ENCODE measurements around the gene OTOF. TPM values are rescaled to one million over a fixed set of nuclear protein-coding genes. Genes with fewer than 3 reads are reported as not detected.

The OTOF gene
- polyA plus RNA-seq, 1 donor, result 5.4 TPM

DNA sequence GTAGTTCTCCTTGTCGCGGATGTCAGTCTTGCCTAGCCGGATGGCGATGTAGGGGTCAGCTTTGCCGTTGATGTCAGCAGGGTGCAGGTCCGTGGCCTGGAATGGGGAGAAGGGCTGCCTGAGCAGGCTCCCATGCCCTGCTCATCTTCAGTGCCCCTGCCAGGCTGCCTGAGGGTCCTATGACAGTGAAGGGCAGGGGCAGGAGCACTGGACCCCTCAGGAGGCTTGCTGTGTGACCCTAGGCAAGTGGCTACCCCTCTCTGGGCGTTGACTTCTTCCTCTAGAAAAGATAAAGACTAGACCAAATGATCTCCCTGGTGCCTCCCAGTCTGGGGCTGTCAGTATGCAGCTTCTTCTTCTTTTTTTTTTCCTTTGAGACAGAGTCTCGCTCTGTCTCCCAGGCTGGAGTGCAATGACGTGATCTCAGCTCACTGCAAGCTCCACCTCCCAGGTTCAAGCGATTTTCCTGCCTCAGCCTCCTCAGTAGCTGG is 11.9 kb downstream of the OTOF start:
- WGBS (ENCODE audit: insufficient coverage, low lambda C conversion rate), result no CpG with 5 or more reads among the region's 10 CpGs

DNA sequence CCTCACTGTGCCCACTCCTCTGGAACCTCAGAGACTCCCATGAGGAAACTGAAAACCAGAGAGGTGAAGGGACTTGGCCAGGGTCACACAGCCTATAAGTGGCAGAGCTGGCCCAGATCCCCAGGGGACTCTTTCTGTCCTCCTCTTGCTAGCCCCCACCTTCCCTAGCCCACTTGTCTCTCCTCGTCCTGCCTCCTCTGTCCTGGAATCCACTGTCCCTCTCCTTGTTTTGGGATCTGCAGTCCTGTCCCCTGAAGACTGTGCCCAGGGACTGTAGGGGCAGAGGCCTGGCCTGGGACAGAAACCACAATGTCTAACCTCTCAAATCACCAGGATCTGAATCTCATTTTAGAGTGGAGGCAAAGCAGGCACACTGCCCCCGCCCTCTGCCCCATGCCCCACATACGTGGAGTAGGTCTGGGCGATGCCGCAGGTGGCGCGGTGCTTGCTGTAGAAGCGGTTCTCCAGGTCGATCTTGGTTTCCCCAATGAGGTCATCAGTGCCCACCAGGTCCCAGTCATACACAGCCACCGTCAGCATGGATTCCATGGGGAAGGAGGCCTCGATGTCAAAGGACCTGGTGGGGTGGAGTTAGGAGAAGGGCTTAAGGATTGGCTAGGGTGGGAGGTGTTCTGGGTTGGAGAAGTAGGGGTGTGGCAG is 12.5 kb downstream of the OTOF start:
- Histone ChIP-seq H3K36me3 (ENCODE audit: control insufficient read depth, insufficient read depth, low read length) (no peaks in the 10 kb centered on the region), H3K27ac (ENCODE audit: low read length) (no peak overlapping the region), H3K4me1 (ENCODE audit: control insufficient read depth, insufficient read depth, low read length) (no peaks in the 10 kb centered on the region), H3K27me3 (ENCODE audit: control insufficient read depth, insufficient read depth, low read length) (no peaks in the 10 kb centered on the region), H3K9me3 (ENCODE audit: control insufficient read depth, low read depth, low read length) (no peaks in the 10 kb centered on the region), H3K4me3 (ENCODE audit: low read length) (no peak overlapping the region)
- no peak for DNase-seq
- WGBS (ENCODE audit: insufficient coverage, low lambda C conversion rate), result no CpG with 5 or more reads among the region's 11 CpGs

More for the DNA sequence above, 11.9 kb downstream of the OTOF start:
- no peaks in the 10 kb centered on the region for H3K9me3 ChIP-seq (ENCODE audit: control insufficient read depth, low read depth, low read length)
- H3K4me1 ChIP-seq (ENCODE audit: control insufficient read depth, insufficient read depth, low read length), result no peaks in the 10 kb centered on the region
- no peaks in the 10 kb centered on the region for H3K27me3 ChIP-seq (ENCODE audit: control insufficient read depth, insufficient read depth, low read length)
- DNase-seq, result no peak
- H3K36me3 ChIP-seq (ENCODE audit: control insufficient read depth, insufficient read depth, low read length), result no peaks in the 10 kb centered on the region
- H3K4me3 ChIP-seq (ENCODE audit: low read length), result no peak overlapping the region
- no peak overlapping the region for H3K27ac ChIP-seq (ENCODE audit: low read length)

DNA sequence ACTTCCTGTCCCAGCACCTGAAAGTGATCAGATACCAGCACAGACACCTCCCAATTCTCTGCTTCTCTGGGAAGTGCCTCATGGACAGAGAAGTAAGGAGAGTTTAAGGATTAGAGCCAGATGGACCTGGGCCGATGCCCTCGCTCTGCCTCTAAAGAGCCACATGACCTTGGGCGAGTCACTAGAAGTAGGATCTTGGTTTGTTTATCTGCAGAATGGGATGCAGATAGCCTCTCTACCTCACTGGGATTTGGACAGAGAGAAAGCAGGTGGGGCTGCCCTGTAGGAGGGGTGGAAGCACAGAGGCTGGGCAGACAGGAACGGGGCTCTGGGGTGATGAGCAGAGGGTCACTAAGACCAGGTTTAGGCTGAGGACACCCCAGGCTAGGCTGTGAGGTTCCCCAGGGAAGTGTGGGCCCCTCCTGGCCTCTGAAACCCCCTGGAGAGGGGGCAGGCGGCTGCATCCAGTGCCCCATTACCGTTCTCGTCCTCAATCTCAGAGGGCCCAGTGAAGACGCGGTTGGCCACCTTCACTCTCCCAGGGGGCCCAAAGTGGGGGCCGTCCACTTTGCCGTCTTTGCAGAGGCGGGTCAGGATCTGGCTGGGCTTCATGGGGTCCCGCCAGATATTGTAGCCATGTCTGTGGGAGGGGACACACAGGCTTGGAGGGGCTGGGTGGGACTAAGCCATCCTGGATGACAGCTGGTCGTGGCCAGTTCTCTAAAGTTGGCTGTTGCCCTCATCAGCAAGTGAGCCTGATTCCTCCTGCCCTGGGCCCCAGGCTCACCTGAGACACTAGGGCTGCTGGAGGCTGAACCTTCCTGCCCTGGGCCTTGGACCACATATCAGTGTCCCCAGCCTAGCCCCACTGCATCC is 13.3 kb downstream of the OTOF start:
- WGBS (ENCODE audit: insufficient coverage, low lambda C conversion rate), result no CpG with 5 or more reads among the region's 14 CpGs
- H3K4me1 ChIP-seq (ENCODE audit: control insufficient read depth, insufficient read depth, low read length), result no peaks in the 10 kb centered on the region
- no peaks in the 10 kb centered on the region for H3K9me3 ChIP-seq (ENCODE audit: control insufficient read depth, low read depth, low read length)
- DNase-seq, result no peak
- no peaks in the 10 kb centered on the region for H3K36me3 ChIP-seq (ENCODE audit: control insufficient read depth, insufficient read depth, low read length)
- no peaks in the 10 kb centered on the region for H3K27me3 ChIP-seq (ENCODE audit: control insufficient read depth, insufficient read depth, low read length)
- no peak overlapping the region for H3K4me3 ChIP-seq (ENCODE audit: low read length)
- H3K27ac ChIP-seq (ENCODE audit: low read length), result no peak overlapping the region

DNA sequence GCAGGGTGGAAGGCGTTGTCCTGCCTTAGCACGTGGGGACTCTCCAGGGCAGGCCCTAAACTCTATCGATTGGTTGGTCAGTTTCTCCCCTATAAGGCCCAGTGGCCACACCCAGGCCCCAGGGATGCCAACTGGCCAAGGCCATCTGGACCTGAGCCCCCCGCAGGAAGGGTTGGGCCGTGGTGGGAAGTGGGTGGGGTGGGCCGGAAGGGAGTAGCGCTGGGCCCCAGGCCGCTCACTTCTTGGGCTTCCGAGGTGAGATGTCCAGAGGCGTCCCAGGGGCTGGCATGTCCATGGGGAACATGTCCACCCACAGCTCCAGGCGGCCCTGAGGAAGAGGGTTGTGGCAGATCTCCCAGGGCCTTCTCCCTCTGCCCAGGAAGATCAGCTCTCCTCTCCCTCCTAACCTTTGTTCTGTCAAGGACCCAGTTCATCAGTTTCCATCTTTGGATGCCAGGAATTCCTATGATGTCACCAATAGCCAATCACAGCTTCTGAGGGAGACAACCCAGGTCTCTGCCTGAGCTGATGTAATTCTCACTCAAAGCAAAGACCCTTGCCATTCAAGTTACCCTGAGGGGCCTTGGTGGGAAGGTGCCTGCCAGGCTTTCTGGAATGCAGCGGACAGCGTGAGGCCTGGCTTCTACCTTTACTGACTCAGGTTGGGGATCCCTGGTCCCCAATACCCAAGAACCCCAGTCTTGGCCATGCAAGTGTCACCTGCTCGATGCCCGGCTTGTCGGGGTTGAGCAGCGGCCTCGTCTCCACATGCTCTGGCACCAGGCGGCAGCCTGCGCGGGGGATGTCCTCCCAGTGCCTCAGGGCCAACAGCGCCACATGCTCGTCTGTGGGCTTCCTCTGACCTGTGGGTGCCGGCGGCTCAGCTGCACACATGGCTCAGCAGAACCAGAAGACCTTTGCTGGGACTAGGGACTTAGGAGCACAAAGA is 14.4 kb downstream of the OTOF start:
- no CpG with 5 or more reads among the region's 25 CpGs for WGBS (ENCODE audit: insufficient coverage, low lambda C conversion rate)
- Histone ChIP-seq H3K9me3 (ENCODE audit: control insufficient read depth, low read depth, low read length) (no peaks in the 10 kb centered on the region), H3K4me3 (ENCODE audit: low read length) (no peak overlapping the region), H3K27ac (ENCODE audit: low read length) (no peak overlapping the region), H3K36me3 (ENCODE audit: control insufficient read depth, insufficient read depth, low read length) (no peaks in the 10 kb centered on the region), H3K4me1 (ENCODE audit: control insufficient read depth, insufficient read depth, low read length) (peaks cover 6% of the 10 kb centered on the region), H3K27me3 (ENCODE audit: control insufficient read depth, insufficient read depth, low read length) (no peaks in the 10 kb centered on the region)
- no peak for DNase-seq

DNA sequence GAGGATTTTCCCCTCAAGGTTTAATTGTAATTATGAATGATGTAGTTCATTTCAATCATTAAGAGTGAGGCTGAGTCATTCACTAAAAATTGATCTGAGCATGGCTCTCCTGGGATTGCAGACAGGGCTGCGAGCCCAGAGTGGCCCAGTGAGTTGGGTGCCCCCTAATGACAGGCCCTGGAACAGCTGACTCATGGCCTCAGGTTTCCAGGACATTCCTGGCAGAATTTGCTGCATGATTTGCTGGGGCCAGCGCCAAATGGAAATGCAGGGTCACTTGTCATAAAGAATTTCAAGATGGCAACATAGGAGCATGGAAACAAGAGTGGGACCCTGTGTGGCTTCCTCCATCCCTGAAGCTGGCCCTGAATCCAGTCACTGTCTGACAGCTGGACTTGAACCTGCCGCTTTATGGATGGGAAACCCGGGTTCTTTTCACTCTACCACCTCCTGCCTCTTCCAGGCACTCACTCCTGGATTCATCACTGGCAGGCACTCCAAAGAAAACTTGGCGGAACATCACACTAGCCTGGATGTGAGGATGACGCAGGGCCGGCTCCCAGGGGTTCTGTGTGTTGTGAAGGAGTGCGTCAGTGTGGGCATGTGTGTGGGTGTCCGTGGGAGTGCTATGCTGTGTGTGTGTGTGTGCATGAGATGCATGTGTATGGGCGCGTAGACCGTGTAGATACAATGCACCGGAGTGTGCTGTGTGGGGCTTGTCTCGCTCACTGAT is 15.2 kb downstream of the OTOF start:
- peak in 1 of 2 donors; percentile 53 for DNase-seq

DNA sequence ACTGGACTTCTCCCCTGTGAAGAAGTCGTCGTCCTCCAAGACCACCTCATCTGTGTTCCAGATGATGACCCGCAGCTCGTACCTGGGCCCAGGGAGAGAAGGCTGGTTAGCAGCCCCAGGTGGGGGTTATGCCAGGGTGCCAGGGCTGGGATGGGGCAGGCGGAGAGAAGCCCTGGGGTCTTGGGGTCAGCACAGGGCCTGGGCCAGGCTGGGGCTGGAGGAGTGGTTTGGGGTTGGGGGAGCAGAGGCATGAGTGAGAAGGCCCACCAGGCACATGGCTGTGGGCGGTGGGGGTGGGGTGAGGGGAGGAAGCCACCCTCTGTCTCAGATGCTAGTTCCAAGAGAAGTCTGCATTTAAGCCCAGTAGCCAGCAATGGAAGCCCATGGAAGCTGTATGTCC is 15.8 kb downstream of the OTOF start:
- Histone ChIP-seq H3K4me1 (ENCODE audit: control insufficient read depth, insufficient read depth, low read length) (peaks cover 20% of the 10 kb centered on the region), H3K4me3 (ENCODE audit: low read length) (no peak overlapping the region), H3K36me3 (ENCODE audit: control insufficient read depth, insufficient read depth, low read length) (no peaks in the 10 kb centered on the region), H3K27ac (ENCODE audit: low read length) (no peak overlapping the region), H3K9me3 (ENCODE audit: control insufficient read depth, low read depth, low read length) (no peaks in the 10 kb centered on the region), H3K27me3 (ENCODE audit: control insufficient read depth, insufficient read depth, low read length) (no peaks in the 10 kb centered on the region)
- no peak for DNase-seq
- no CpG with 5 or more reads among the region's 6 CpGs for WGBS (ENCODE audit: insufficient coverage, low lambda C conversion rate)

More for the DNA sequence above, 15.2 kb downstream of the OTOF start:
- Histone ChIP-seq H3K9me3 (ENCODE audit: control insufficient read depth, low read depth, low read length) (no peaks in the 10 kb centered on the region), H3K4me3 (ENCODE audit: low read length) (no peak overlapping the region), H3K4me1 (ENCODE audit: control insufficient read depth, insufficient read depth, low read length) (peaks cover 14% of the 10 kb centered on the region), H3K36me3 (ENCODE audit: control insufficient read depth, insufficient read depth, low read length) (no peaks in the 10 kb centered on the region), H3K27ac (ENCODE audit: low read length) (no peak overlapping the region), H3K27me3 (ENCODE audit: control insufficient read depth, insufficient read depth, low read length) (no peaks in the 10 kb centered on the region)
- WGBS (ENCODE audit: insufficient coverage, low lambda C conversion rate), result no CpG with 5 or more reads among the region's 14 CpGs

DNA sequence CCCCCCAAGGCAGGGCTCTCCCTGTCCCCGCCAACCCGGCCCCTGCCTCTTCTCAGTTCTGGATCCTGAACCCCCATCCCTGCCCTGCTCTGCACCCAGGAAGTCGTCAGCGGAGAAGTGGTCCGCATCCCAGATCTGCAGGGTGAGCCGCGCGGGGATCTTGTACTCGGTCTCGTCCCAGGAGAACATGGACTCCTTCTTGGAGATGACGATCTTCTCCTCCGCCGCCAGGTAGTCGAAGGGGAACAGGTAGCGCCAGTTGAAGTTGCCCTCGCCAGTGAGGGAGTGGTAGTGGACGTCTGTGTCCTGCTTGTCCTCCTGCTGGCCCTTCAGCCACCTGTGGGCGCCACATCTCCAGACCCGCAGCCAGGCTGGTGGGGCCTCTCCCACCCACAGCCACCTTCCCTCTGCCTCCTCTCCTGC is 16.3 kb downstream of the OTOF start:
- no CpG with 5 or more reads among the region's 19 CpGs for WGBS (ENCODE audit: insufficient coverage, low lambda C conversion rate)
- H3K36me3 ChIP-seq (ENCODE audit: control insufficient read depth, insufficient read depth, low read length), result no peaks in the 10 kb centered on the region
- no peaks in the 10 kb centered on the region for H3K9me3 ChIP-seq (ENCODE audit: control insufficient read depth, low read depth, low read length)
- peaks cover 24% of the 10 kb centered on the region for H3K4me1 ChIP-seq (ENCODE audit: control insufficient read depth, insufficient read depth, low read length)
- no peak overlapping the region for H3K27ac ChIP-seq (ENCODE audit: low read length)
- DNase-seq, result no peak
- no peaks in the 10 kb centered on the region for H3K27me3 ChIP-seq (ENCODE audit: control insufficient read depth, insufficient read depth, low read length)
- H3K4me3 ChIP-seq (ENCODE audit: low read length), result no peak overlapping the region

DNA sequence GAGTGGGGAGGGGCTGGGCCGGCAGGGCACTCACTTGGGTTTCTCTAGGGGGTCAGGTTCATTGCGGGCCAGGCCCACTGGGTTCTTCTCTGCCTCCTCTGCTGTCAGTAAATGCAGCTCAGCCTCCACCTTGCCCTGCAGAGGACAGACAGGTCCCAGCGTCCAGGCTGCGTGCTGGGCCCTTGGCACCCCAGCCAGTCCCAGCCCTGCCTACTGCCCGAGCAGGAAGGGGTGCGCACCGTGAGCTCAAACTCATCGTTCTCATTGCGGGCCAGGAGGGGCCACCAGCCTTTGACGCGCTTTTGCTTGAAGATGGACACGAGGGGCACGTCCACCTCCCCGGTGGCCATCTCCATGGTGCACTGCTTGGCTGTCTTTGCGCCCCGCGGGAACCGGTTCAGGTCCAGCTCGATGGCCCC is 17.3 kb downstream of the OTOF start:
- no peak for DNase-seq
- Histone ChIP-seq H3K4me3 (ENCODE audit: low read length) (no peak overlapping the region), H3K36me3 (ENCODE audit: control insufficient read depth, insufficient read depth, low read length) (no peaks in the 10 kb centered on the region), H3K9me3 (ENCODE audit: control insufficient read depth, low read depth, low read length) (no peaks in the 10 kb centered on the region), H3K27ac (ENCODE audit: low read length) (no peak overlapping the region), H3K27me3 (ENCODE audit: control insufficient read depth, insufficient read depth, low read length) (no peaks in the 10 kb centered on the region), H3K4me1 (ENCODE audit: control insufficient read depth, insufficient read depth, low read length) (peaks cover 34% of the 10 kb centered on the region)
- no CpG with 5 or more reads among the region's 19 CpGs for WGBS (ENCODE audit: insufficient coverage, low lambda C conversion rate)

DNA sequence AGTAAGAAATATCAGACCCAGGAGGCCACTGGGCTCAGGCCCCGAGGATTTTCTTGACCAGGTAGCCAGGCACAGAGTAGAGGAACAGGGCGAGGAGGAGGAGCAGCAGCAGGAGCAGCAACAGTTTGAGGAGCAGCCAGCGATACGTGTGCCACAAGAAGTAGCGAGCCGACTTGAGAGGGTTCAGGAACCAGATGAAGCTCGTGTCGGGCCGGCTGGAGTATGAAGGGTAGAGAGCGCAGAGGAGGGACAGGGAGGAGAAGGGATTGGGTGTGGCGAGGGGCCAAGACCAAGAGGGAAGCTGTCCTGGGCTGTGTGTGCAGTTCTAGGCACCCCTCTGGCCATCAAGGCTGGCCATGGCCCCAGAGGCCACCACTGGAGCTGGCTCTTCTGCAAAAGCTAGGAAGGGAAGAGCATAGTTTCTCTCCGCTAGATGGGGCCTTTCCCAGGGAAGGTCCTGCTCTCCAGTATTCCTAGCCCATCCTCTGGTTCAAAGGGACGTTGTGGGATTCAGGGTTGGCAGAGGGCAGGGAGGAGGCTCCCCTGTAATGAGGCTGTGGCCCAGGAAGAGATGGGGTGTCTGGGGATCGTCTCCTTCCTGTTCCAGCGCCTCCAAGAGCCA is 17.8 kb downstream of the OTOF start:
- H3K4me1 ChIP-seq (ENCODE audit: control insufficient read depth, insufficient read depth, low read length), result peaks cover 39% of the 10 kb centered on the region
- H3K4me3 ChIP-seq (ENCODE audit: low read length), result no peak overlapping the region
- H3K27me3 ChIP-seq (ENCODE audit: control insufficient read depth, insufficient read depth, low read length), result no peaks in the 10 kb centered on the region
- 100% methylated on average over 5 of the region's 15 CpGs for WGBS (ENCODE audit: insufficient coverage, low lambda C conversion rate)
- H3K27ac ChIP-seq (ENCODE audit: low read length), result no peak overlapping the region
- H3K36me3 ChIP-seq (ENCODE audit: control insufficient read depth, insufficient read depth, low read length), result no peaks in the 10 kb centered on the region
- no peaks in the 10 kb centered on the region for H3K9me3 ChIP-seq (ENCODE audit: control insufficient read depth, low read depth, low read length)
- no peak for DNase-seq

Data from large intestine (tissue), 3 donors.